ENCODE measurements around the gene EYS. TPM values are rescaled to one million over a fixed set of nuclear protein-coding genes. Genes with fewer than 3 reads are reported as not detected.

Gene EYS
- total RNA-seq, 1 experiment from 2014 or later: not detected

DNA sequence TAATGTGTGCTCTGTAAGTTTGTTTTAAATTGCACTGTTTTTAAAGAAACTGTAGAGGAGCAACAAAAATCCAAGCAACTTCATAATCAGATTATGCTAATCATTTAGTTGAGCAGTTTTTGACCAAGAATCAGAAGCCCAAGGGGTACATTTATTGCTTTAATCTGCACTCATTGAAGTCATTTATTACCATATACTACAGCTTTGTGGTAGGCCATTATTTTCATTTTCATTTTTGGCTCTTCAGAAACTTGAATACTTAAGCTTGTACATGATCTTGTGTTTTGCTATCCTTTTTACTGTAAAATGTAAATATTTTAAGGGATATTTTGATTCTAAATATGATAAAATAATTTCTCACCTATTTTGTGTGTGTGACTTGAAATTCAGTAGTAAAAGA is 1992.9 kb downstream of the EYS start:
- Histone ChIP-seq H3K27me3 (ENCODE audit: insufficient read depth, low read length) (no peaks in the 10 kb centered on the region), H3K36me3 (ENCODE audit: control insufficient read depth in 1 of 2, insufficient read depth in 2 of 2, low read length in 2 of 2) (peaks cover 33 to 34% of the 10 kb centered on the region in 2 experiments), H3K9me2 (ENCODE audit: insufficient read depth) (no peaks in the 10 kb centered on the region), H3K9me3 (ENCODE audit: control insufficient read depth in 1 of 2, insufficient read depth in 1 of 2, low read depth in 1 of 2, low read length in 2 of 2) (no peaks in the 10 kb centered on the region), H3K27ac (ENCODE audit: low read depth, low read length) (no peak overlapping the region), H3K4me3 (replicated peaks in 1 of 2; ENCODE audit: low read depth in 1 of 2, low read length in 2 of 2) (no peak overlapping the region), H3K4me2 (ENCODE audit: low read length) (no peak overlapping the region), H3K9ac (ENCODE audit: low read length) (no peak overlapping the region), H2AFZ (ENCODE audit: low read depth, low read length, poor library complexity, severe bottlenecking) (no peak overlapping the region), H4K20me1 (ENCODE audit: insufficient read depth) (no peaks in the 10 kb centered on the region), H3K4me1 (ENCODE audit: control insufficient read depth in 1 of 2, insufficient read depth in 2 of 2, low read length in 2 of 2) (no peaks in the 10 kb centered on the region), H3K79me2 (ENCODE audit: insufficient read depth, low read length) (no peaks in the 10 kb centered on the region)
- DNase-seq (ENCODE audit: low read depth, low spot score) (no peak), ATAC-seq (no peak)
- POLR2A ChIA-PET: no interaction called here
- RAD21 ChIA-PET (ENCODE audit: low non-redundant PET in 1 of 2, low total read pairs in 2 of 2, uncharacterized antibody in 2 of 2, unreplicated experiment in 2 of 2): no interaction called here
- BruUV-seq (replicated peaks): no TSS peak
- no peak for TF ChIP-seq ELF1 (IDR thresholded peaks at IDR 0.05; ENCODE audit: borderline replicate concordance, low read depth)
- no peak for TF ChIP-seq RAD21 (IDR thresholded peaks at IDR 0.05; ENCODE audit: low read depth)
- intact Hi-C loops (cut with micrococcal nuclease): no loop called here
- CTCF ChIA-PET: no interaction called here

DNA sequence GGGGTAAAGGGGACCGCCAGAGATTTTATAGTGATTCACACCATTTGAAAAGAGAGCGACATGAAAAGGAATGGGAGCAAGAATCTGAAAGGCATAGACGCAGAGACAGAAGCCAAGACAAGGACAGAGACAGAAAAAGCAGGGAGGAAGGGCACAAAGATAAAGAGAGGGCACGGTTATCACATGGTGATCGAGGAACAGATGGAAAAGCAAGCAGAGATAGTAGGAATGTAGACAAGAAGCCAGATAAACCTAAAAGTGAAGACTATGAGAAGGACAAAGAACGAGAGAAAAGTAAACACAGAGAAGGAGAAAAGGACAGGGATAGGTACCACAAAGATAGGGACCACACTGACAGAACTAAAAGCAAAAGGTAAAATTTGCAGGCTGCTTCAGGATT is 1993.7 kb downstream of the EYS start:
- DNase-seq (ENCODE audit: low read depth, low spot score) (no peak), ATAC-seq (no peak)
- Histone ChIP-seq H3K79me2 (ENCODE audit: insufficient read depth, low read length) (no peaks in the 10 kb centered on the region), H3K9me3 (ENCODE audit: control insufficient read depth in 1 of 2, insufficient read depth in 1 of 2, low read depth in 1 of 2, low read length in 2 of 2) (no peaks in the 10 kb centered on the region), H3K27ac (ENCODE audit: low read depth, low read length) (no peak overlapping the region), H3K4me3 (replicated peaks in 1 of 2; ENCODE audit: low read depth in 1 of 2, low read length in 2 of 2) (no peak overlapping the region), H2AFZ (ENCODE audit: low read depth, low read length, poor library complexity, severe bottlenecking) (no peak overlapping the region), H3K27me3 (ENCODE audit: insufficient read depth, low read length) (no peaks in the 10 kb centered on the region), H3K9ac (ENCODE audit: low read length) (no peak overlapping the region), H3K36me3 (ENCODE audit: control insufficient read depth in 1 of 2, insufficient read depth in 2 of 2, low read length in 2 of 2) (peaks cover 33 to 39% of the 10 kb centered on the region in 2 experiments), H3K4me2 (ENCODE audit: low read length) (no peak overlapping the region), H3K9me2 (ENCODE audit: insufficient read depth) (no peaks in the 10 kb centered on the region), H4K20me1 (ENCODE audit: insufficient read depth) (no peaks in the 10 kb centered on the region), H3K4me1 (ENCODE audit: control insufficient read depth in 1 of 2, insufficient read depth in 2 of 2, low read length in 2 of 2) (no peaks in the 10 kb centered on the region)
- TF ChIP-seq CEBPB (IDR thresholded peaks at IDR 0.05; ENCODE audit: low read depth) (no peak), ELF1 (IDR thresholded peaks at IDR 0.05; ENCODE audit: borderline replicate concordance, low read depth) (no peak), SIN3A (IDR thresholded peaks at IDR 0.05; ENCODE audit: low read depth) (no peak), POLR2AphosphoS5 (IDR thresholded peaks at IDR 0.05; ENCODE audit: low read depth, low read length) (no peak), POLR2A (IDR thresholded peaks at IDR 0.05; ENCODE audit: borderline replicate concordance, extremely low read depth, insufficient read depth, insufficient read length) (no peak), SP1 (IDR thresholded peaks at IDR 0.05; ENCODE audit: low read depth) (no peak), CBX3 (IDR thresholded peaks at IDR 0.05; ENCODE audit: low read depth) (no peak), FOSL1 (IDR thresholded peaks at IDR 0.05; ENCODE audit: low read depth) (no peak)
- TF ChIP-seq, protein P1, sequence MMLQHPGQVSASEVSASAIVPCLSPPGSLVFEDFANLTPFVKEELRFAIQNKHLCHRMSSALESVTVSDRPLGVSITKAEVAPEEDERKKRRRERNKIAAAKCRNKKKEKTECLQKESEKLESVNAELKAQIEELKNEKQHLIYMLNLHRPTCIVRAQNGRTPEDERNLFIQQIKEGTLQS (IDR thresholded peaks at IDR 0.05): no peak
- TF ChIP-seq, protein P2, sequence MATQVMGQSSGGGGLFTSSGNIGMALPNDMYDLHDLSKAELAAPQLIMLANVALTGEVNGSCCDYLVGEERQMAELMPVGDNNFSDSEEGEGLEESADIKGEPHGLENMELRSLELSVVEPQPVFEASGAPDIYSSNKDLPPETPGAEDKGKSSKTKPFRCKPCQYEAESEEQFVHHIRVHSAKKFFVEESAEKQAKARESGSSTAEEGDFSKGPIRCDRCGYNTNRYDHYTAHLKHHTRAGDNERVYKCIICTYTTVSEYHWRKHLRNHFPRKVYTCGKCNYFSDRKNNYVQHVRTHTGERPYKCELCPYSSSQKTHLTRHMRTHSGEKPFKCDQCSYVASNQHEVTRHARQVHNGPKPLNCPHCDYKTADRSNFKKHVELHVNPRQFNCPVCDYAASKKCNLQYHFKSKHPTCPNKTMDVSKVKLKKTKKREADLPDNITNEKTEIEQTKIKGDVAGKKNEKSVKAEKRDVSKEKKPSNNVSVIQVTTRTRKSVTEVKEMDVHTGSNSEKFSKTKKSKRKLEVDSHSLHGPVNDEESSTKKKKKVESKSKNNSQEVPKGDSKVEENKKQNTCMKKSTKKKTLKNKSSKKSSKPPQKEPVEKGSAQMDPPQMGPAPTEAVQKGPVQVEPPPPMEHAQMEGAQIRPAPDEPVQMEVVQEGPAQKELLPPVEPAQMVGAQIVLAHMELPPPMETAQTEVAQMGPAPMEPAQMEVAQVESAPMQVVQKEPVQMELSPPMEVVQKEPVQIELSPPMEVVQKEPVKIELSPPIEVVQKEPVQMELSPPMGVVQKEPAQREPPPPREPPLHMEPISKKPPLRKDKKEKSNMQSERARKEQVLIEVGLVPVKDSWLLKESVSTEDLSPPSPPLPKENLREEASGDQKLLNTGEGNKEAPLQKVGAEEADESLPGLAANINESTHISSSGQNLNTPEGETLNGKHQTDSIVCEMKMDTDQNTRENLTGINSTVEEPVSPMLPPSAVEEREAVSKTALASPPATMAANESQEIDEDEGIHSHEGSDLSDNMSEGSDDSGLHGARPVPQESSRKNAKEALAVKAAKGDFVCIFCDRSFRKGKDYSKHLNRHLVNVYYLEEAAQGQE (IDR thresholded peaks at IDR 0.05; ENCODE audit: low read depth): no peak
- TF ChIP-seq, protein P3, sequence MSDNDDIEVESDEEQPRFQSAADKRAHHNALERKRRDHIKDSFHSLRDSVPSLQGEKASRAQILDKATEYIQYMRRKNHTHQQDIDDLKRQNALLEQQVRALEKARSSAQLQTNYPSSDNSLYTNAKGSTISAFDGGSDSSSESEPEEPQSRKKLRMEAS (IDR thresholded peaks at IDR 0.05): no peak
- RAD21 ChIA-PET (ENCODE audit: low non-redundant PET in 1 of 2, low total read pairs in 2 of 2, uncharacterized antibody in 2 of 2, unreplicated experiment in 2 of 2): no interaction called here
- BruUV-seq (replicated peaks): TSS peak; percentile 12
- CTCF ChIA-PET: no interaction called here
- intact Hi-C loops (cut with micrococcal nuclease): no loop called here
- POLR2A ChIA-PET: no interaction called here
